GM12873 (cell line): ENCODE data around the gene C4A.
"Not testable (repeated sequence)": the region's sequence is repeated elsewhere in the genome, so short reads cannot be mapped to it uniquely, and the experiment has no call there.

Source experiments
- TF ChIP-seq, protein P1 (sequence below): IDR thresholded peaks from 2 replicates; pipeline ENCODE4 v1.5.1; 2012; ENCODE audit warnings: low read depth, mild to moderate bottlenecking, moderate library complexity, low read length, control low read depth; ENCODE audit not compliant: insufficient read depth; ENCODE audit errors: missing control alignments

C4A gene

DNA sequence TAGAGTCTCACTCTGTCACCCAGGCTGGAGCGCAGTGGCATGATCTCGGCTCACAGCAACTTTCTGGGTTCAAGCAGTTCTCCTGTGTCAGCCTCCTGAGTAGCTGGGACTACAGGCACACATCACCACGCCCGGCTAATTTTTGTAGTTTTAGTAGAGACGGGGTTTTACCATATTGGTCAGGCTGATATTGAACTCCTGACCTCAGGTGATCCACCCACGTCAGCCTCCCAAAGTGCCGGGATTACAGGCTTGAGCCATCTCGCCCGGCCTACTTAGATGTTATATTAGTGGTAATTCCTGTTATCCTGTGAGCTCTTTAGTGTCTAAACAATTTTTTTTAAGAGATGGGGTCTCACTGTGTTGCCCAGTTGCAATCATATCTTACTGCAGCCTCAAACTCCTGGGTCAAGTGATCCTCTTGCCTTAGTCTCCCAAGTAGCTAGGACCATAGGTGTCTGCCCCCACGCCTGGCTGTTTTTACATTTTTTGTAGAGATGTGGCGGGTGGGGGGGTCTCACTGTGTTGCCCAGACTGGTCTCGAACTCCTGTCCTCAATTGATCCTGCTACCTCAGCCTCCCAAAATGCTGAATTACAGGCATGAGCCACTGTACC is 3.9 kb upstream of the C4A start:
- TF ChIP-seq, protein P1, sequence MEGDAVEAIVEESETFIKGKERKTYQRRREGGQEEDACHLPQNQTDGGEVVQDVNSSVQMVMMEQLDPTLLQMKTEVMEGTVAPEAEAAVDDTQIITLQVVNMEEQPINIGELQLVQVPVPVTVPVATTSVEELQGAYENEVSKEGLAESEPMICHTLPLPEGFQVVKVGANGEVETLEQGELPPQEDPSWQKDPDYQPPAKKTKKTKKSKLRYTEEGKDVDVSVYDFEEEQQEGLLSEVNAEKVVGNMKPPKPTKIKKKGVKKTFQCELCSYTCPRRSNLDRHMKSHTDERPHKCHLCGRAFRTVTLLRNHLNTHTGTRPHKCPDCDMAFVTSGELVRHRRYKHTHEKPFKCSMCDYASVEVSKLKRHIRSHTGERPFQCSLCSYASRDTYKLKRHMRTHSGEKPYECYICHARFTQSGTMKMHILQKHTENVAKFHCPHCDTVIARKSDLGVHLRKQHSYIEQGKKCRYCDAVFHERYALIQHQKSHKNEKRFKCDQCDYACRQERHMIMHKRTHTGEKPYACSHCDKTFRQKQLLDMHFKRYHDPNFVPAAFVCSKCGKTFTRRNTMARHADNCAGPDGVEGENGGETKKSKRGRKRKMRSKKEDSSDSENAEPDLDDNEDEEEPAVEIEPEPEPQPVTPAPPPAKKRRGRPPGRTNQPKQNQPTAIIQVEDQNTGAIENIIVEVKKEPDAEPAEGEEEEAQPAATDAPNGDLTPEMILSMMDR, result no peak

DNA sequence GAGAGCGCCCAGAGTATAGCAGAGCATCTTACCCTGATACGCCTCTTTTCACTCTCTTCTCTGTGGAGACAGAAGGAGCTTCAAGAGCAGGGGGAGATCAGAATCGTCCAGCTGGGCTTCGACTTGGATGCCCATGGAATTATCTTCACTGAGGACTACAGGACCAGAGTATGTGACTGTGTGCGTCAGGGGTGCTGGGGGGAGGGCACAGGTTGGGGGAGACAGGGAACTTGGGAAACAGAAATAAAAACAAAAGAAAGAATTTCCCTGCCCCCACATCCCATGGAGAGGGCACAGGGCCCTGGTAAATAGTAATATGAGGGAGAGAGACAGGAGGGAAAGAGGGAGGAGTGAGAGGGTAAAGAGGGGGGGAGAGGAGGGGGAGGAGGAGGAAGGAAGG is 3.0 kb upstream of the C4A start:
- TF ChIP-seq, protein P1, result no peak

DNA sequence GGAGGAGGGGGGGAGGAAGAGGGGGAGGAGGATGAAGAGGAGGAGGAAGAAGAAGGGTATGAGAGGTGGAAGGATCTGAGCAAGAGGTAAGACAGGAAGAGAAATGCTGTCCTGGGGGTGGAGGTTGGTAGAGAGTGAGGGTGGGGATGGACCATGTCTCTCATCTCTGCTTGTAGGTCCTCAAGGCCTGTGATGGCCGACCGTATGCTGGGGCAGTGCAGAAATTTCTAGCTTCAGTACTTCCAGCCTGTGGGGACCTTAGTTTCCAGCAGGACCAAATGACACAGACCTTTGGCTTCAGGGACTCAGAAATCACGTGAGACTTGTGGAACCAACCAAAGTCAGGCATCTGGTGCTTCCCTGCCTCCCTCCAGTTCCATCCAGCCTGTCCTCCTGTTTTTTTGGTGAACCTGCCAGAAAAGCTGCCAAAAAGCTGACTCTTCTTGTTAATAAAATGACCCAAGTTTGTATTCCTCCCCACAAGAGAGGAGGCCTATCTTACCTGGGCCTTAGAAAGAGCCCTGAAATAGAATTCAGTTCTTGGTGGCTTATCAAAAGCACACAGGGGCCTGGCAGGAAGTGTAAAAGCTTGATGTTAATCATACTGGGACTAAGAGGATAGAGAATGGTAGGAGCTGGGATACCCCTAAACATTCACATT is 2.5 kb upstream of the C4A start:
- TF ChIP-seq, protein P1, result no peak

DNA sequence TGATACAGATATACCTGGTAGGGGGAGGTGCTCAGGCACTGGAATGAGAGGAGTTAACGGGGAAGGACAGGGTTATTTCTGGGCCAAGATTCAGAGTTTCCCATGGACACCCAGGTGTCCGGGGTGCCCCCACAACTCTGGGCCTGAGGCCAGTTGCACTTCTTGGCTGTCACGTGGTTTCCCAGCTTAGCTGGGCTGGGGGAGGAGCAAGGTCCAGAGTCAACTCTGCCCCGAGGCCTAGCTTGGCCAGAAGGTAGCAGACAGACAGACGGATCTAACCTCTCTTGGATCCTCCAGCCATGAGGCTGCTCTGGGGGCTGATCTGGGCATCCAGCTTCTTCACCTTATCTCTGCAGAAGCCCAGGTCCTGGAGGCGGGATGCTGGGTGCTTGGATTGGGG is 32.7 kb downstream of the C4A start, which contains the start of gene C4B:
Gene C4B (plus strand): TSS at position 249 of the 400 bp plus-strand sequence. CDS start 51 bp downstream, at position 300.
- TF ChIP-seq, protein P1, result not testable (repeated sequence)

DNA sequence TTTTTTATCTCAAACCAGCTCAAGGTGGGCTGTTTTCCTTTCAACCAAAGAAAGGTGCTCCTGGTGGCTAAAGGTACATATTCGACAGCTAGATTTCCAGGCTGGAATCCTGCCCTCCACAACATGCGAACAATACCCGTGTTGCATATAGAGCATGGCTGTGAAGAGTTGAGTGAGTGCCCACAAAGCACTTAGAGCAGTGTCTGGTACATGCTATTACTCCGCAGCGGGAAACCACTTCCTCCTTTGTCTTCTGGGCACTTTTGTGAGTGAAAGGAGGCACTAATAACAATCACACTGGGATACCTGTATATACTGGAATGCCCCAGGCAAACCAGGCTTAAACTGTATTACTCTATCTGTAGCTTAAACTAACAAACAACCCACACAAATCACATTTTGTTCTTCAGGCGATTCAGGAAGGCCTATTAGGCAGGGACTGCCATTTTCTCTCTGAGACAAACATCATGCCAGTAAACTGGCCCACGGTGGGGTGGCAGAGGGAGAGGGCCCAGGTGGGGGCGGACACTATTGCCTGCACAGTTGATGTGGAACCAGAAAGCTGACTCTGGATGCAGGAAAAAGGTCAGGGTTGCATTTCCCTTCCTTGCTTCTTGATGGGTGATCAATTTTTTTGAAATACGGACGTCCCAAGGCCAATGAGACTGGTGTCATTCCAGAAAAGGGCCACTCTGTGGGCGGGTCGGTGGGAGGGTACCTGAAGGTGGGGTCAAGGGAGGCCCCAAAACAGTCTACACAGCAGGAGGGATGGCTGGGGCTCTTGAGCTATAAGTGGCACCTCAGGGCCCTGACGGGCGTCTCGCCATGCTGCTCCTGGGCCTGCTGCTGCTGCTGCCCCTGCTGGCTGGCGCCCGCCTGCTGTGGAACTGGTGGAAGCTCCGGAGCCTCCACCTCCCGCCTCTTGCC is 56.0 kb downstream of the C4A start, which contains the start of gene CYP21A2:
Gene CYP21A2 (plus strand): TSS at position 818 of the 927 bp plus-strand sequence. CDS start 8 bp downstream, at position 826.
- TF ChIP-seq, protein P1, result not testable (repeated sequence)

DNA sequence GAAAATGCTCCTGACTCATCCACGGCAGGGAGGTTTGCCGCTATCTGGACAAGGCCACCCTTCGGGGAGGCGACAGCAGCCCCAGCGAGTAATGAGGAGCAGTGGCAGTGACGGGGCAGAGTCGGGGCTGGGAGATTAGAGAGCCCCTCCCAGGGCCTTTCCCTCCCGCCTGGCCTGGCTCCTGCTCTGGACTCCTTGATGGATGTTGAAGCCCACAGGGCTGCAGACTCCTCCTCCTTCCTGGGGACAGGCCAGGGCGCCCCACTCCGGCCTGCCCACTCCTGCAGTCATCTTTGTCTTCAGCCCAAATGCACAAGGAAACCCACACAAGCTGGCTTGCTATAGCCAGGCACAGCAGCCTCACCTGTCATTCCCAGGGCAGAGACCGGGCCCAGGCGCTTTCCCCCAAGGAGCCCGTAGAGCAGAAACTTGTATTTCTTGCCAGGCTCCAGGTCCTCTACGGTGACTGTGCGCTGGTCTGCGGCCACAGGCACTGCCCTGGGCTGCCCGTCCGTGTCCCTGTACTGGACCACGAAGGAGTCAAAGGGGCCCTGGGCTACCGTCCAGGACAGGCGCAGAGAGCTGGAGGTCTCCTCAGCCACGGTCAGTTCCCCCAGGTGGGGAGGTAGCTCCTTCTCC is 64.1 kb downstream of the C4A start:
- TF ChIP-seq, protein P1, result no peak
